ENCODE measurements around the gene IKZF2.
"Not testable (repeated sequence)": the region's sequence is repeated elsewhere in the genome, so short reads cannot be mapped to it uniquely, and the experiment has no call there.

IKZF2 gene

GRCh38 chr2:213032607-213033006 is 118.8 kb downstream of the IKZF2 start:
- DNase-seq = no peak

- DNase-seq = no peak
Measured at GRCh38 chr2:213022987-213023386, 128.4 kb downstream of the IKZF2 start.

- peak; percentile 16 for DNase-seq
Measured at GRCh38 chr2:213021971-213022899, 129.2 kb downstream of the IKZF2 start.

- not testable (repeated sequence) for DNase-seq
Measured at GRCh38 chr2:213020913-213021312, 130.5 kb downstream of the IKZF2 start.

- DNase-seq = no peak
Measured at GRCh38 chr2:213020268-213020667, 131.1 kb downstream of the IKZF2 start.

GRCh38 chr2:213019368-213019767 is 132.0 kb downstream of the IKZF2 start:
- no peak for DNase-seq

- no peak for DNase-seq
Measured at GRCh38 chr2:213018340-213018901, 133.0 kb downstream of the IKZF2 start.

- DNase-seq = no peak
Measured at GRCh38 chr2:213017404-213017803, 134.0 kb downstream of the IKZF2 start.

GRCh38 chr2:213016984-213017351 is 134.4 kb downstream of the IKZF2 start:
- no peak for DNase-seq

- DNase-seq = no peak
Measured at GRCh38 chr2:213016166-213016983, 135.0 kb downstream of the IKZF2 start.

GRCh38 chr2:213015387-213016165 is 135.8 kb downstream of the IKZF2 start:
- no peak for DNase-seq

GRCh38 chr2:213013979-213014378 is 137.4 kb downstream of the IKZF2 start:
- no peak for DNase-seq

GRCh38 chr2:213011505-213011904 is 139.9 kb downstream of the IKZF2 start:
- DNase-seq = no peak

GRCh38 chr2:213010106-213010779 is 141.2 kb downstream of the IKZF2 start:
- no peak for DNase-seq

GRCh38 chr2:213007290-213007838 is 144.0 kb downstream of the IKZF2 start:
- DNase-seq = peak; percentile 25

GRCh38 chr2:213004197-213004821 is 147.1 kb downstream of the IKZF2 start:
- no peak for DNase-seq

GRCh38 chr2:213002383-213002782 is 149.0 kb downstream of the IKZF2 start:
- DNase-seq = no peak

GRCh38 chr2:213001297-213001910 is 150.0 kb downstream of the IKZF2 start:
- DNase-seq = no peak

- peak; percentile 34 for DNase-seq
Measured at GRCh38 chr2:212998626-212999359, 152.6 kb downstream of the IKZF2 start.

- DNase-seq = no peak
Measured at GRCh38 chr2:212997526-212998020, 153.8 kb downstream of the IKZF2 start.
